ENCODE measurements around the gene BMP4.

Gene BMP4

GRCh38 chr14:53908416-53908815 lies 48.2 kb downstream of the BMP4 start:
- H3K4me2 ChIP-seq (ENCODE audit: low read length) = no peak overlapping the region
- no peaks in the 10 kb centered on the region for H3K27me3 ChIP-seq (ENCODE audit: low read depth, low read length)
- H4K20me1 ChIP-seq (ENCODE audit: insufficient read depth, low read length) = no peaks in the 10 kb centered on the region
- no peak overlapping the region for H3K9ac ChIP-seq (ENCODE audit: low read length)
- TF ChIP-seq EZH2phosphoT487 (IDR thresholded peaks at IDR 0.05; ENCODE audit: low read depth) = no peak
- no peak for TF ChIP-seq CTCF (IDR thresholded peaks at IDR 0.05; ENCODE audit: low read depth, low read length)
- H2AFZ ChIP-seq (ENCODE audit: low read depth, low read length) = no peak overlapping the region
- no peak overlapping the region for H3K27ac ChIP-seq (ENCODE audit: low read length)
- H3K4me3 ChIP-seq (ENCODE audit: low read length) = no peak overlapping the region
- no peaks in the 10 kb centered on the region for H3K4me1 ChIP-seq (ENCODE audit: low read length)
- peaks cover 18% of the 10 kb centered on the region for H3K36me3 ChIP-seq (replicated peaks; ENCODE audit: low read depth, low read length)
- peaks cover 29% of the 10 kb centered on the region; the same call in 1 of the 2 replicates for H3K9me3 ChIP-seq (ENCODE audit: insufficient read depth, low read length)
- no peaks in the 10 kb centered on the region for H3K79me2 ChIP-seq (ENCODE audit: low read length)

- no peaks in the 10 kb centered on the region for H3K4me1 ChIP-seq (ENCODE audit: low read length)
- H4K20me1 ChIP-seq (ENCODE audit: insufficient read depth, low read length) = no peaks in the 10 kb centered on the region
- TF ChIP-seq CTCF (IDR thresholded peaks at IDR 0.05; ENCODE audit: low read depth, low read length) = no peak
- no peak for TF ChIP-seq EZH2phosphoT487 (IDR thresholded peaks at IDR 0.05; ENCODE audit: low read depth)
- H3K27ac ChIP-seq (ENCODE audit: low read length) = no peak overlapping the region
- H3K4me2 ChIP-seq (ENCODE audit: low read length) = no peak overlapping the region
- H2AFZ ChIP-seq (ENCODE audit: low read depth, low read length) = no peak overlapping the region
- H3K4me3 ChIP-seq (ENCODE audit: low read length) = no peak overlapping the region
- H3K27me3 ChIP-seq (ENCODE audit: low read depth, low read length) = no peaks in the 10 kb centered on the region
- no peak overlapping the region for H3K9ac ChIP-seq (ENCODE audit: low read length)
- peaks cover 18% of the 10 kb centered on the region for H3K36me3 ChIP-seq (replicated peaks; ENCODE audit: low read depth, low read length)
- peaks cover 20% of the 10 kb centered on the region; the same call in 1 of the 2 replicates for H3K9me3 ChIP-seq (ENCODE audit: insufficient read depth, low read length)
- no peaks in the 10 kb centered on the region for H3K79me2 ChIP-seq (ENCODE audit: low read length)
Observed at GRCh38 chr14:53902307-53902706, 54.3 kb downstream of the BMP4 start.

DNA sequence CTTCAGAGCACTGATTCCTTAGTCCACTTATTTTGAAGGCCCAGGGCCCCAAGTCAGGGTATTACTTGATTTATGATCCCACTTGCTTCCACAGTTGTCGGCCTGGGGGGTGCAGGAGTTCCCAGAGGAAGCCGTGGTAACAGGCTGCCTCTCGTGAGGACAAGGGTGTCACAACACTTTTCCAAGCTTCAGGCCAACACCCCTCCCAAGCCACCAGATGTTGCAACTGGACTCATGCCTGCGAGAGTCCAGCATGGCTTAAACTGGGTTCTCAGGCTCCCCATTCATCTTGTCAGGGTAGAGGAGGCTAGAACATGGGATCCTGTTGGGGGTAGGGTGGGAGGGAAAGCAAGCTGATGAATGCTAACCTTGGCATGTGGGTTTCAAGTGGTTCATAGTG lies 56.1 kb downstream of the BMP4 start:
- peaks cover 9% of the 10 kb centered on the region; the same call in 1 of the 2 replicates for H3K9me3 ChIP-seq (ENCODE audit: insufficient read depth, low read length)
- no peaks in the 10 kb centered on the region for H3K79me2 ChIP-seq (ENCODE audit: low read length)
- no peak overlapping the region for H2AFZ ChIP-seq (ENCODE audit: low read depth, low read length)
- no peak overlapping the region for H3K27ac ChIP-seq (ENCODE audit: low read length)
- H3K9ac ChIP-seq (ENCODE audit: low read length) = no peak overlapping the region
- no peaks in the 10 kb centered on the region for H4K20me1 ChIP-seq (ENCODE audit: insufficient read depth, low read length)
- H3K36me3 ChIP-seq (replicated peaks; ENCODE audit: low read depth, low read length) = peaks cover 13% of the 10 kb centered on the region
- TF ChIP-seq CTCF (IDR thresholded peaks at IDR 0.05; ENCODE audit: low read depth, low read length) (no peak), EZH2phosphoT487 (IDR thresholded peaks at IDR 0.05; ENCODE audit: low read depth) (no peak)
- H3K4me1 ChIP-seq (ENCODE audit: low read length) = peaks cover 11% of the 10 kb centered on the region
- H3K4me3 ChIP-seq (ENCODE audit: low read length) = no peak overlapping the region
- no peak overlapping the region for H3K4me2 ChIP-seq (ENCODE audit: low read length)
- no peaks in the 10 kb centered on the region for H3K27me3 ChIP-seq (ENCODE audit: low read depth, low read length)

Data from OCI-LY3 (cell line).